Head of caudate nucleus (tissue), 42 donors: ENCODE data around the gene GIGYF2.
A peak's percentile ranks its signal among the peaks of the same experiment; 100 is the strongest.

ENCODE experiments used
- DNase-seq, 42 donors: peaks; one replicate each; pipeline versions ENCODE4 v3.0.0 to v3.0.0-alpha.2; 2020 to 2021; ENCODE audit warnings: mixed read lengths in 7 of 42
- intact Hi-C: fragments of 100-400 bp; cut with DNase I; formaldehyde crosslinking; loops from one replicate; pipeline ENCODE4 v1.15.0; 2022

Gene GIGYF2

GRCh38 chr2:232794981-232795380 is 97.8 kb downstream of the GIGYF2 start:
- intact Hi-C loops = no loop called here
- DNase-seq = no peak

DNA sequence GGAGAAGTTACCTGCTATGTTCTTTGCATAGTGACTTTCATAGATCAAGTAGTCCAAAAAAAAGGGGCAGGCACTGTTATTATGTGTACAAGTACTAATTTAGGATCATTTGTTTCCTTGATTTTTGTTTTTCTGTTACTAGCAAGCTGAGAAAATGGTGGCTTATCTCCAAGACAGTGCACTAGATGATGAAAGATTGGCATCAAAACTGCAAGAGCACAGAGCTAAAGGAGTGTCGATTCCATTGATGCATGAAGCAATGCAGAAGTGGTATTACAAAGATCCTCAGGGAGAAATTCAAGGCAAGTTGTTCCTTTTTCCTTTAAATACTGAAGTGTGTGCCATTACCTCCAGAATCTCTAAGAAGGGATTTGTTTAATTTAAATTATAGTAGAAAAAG is 98.8 kb downstream of the GIGYF2 start:
- intact Hi-C loops = no loop called here
- DNase-seq = no peak

DNA sequence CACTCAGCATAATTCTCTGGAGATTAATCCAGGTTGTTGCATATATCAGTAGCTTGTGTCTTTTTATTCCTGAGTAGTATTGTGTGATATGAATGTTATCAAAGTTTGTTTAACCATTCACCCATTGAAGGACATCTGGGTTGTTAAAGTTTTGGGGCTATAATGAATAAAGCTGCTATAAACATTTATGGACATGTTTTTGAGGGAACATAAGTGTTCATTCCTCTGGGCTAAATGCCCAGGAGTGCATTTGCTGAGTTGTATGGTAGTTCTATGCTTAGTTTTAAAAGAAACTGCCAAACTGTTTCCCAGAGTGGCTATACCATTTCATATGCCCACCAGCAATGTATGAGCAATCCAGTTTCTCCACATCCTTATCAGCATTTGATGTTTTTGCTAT is 101.1 kb downstream of the GIGYF2 start:
- DNase-seq = no peak
- intact Hi-C loops = no loop called here

- intact Hi-C loops = no loop called here
- no peak for DNase-seq
Observed at GRCh38 chr2:232800166-232800565, 103.0 kb downstream of the GIGYF2 start.

DNA sequence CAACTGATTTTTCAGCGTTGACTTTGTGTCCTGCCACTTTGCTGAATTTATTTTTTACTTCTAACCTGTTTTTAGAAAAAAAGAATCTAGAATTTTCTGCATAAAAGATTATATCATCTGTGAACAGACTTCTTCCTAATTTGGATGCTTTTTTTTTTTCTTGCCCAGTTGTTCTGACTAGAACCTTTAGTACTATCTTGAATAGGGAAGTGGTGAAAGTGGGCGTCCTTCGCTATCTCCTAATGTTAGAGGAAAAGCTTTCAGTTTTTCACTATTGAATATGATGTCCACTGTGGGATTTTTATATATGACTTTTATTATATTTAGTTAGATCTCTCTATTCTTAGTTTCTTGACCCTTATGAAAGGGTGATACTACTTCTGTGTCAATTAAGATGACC is 105.0 kb downstream of the GIGYF2 start:
- intact Hi-C loops = no loop called here
- DNase-seq = no peak

DNA sequence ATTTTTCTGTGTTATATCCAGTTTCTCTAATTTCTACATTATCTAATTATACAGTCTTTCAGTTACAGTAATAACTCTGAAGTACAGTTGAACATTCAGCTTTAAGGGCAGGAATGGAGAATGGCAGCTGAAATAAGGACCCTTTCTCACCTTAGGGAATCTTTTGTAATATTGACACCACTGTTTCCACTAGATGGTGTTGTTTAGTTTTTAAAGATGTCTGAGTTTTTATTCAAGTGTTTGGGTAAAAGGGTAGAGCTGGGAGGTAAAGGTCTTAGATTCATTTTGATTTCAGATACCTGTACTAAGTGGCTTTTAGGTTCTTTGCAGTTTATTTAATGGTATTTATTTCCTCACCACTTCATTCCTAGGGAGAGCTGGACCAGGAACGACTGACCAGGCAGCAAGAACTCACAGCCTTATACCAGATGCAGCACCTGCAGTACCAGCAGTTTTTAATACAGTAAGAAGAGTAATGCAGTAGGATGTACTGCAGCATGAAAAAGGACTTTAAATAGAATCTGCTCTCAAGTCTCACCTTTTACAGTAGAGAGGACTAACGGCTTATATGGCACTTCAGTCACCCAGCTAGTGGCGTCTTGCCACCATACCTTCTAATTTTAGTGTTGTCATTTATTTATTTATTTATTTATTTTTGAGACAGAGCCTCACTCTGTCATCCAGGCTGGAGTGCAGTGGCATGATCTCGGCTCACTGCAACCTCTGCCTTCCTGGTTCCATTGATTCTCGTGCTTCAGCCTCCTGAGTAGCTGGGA is 112.4 kb downstream of the GIGYF2 start:
- DNase-seq = no peak
- intact Hi-C loops = no loop called here

- intact Hi-C loops = no loop called here
- no peak for DNase-seq
Observed at GRCh38 chr2:232810444-232810843, 113.3 kb downstream of the GIGYF2 start.

GRCh38 chr2:232815569-232815968 is 118.4 kb downstream of the GIGYF2 start:
- DNase-seq = no peak
- intact Hi-C loops = no loop called here

DNA sequence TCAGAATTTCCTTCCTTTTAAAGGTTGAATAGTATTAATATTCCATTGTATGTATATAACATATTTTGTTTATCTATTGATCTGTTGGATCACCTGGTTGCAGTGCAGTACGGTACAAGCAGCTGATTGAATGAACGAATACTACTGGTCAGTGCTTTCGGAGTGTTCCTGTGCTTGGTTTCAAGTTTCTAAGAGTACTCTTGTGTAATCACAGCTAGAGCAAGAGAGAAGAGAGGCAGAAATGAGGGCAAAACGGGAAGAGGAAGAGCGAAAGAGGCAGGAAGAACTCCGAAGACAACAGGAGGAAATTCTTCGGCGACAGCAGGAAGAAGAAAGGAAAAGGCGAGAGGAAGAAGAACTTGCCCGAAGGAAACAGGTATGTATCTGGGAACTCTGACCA is 119.5 kb downstream of the GIGYF2 start:
- no peak for DNase-seq
- intact Hi-C loops = no loop called here

DNA sequence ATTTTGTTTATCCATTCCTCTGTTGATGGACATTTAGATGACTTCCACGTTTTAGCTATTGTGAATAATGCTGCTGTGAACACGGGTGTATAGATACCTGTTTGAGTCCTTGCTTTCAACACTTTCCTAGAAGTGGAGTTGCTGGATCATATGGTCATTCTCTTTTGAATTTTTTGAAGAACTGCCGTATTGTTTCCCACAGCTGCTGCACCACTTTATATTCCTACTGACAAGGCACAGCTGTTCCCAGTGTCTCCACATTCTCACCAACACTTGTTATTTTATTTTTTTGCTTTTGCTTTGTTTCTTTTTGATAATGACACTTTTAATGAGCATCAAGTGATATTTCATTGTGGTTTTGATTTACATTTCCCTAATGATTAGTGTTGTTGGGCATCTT is 120.6 kb downstream of the GIGYF2 start:
- intact Hi-C loops = no loop called here
- no peak for DNase-seq

- intact Hi-C loops = no loop called here
- DNase-seq = no peak
Observed at GRCh38 chr2:232829988-232830387, 132.9 kb downstream of the GIGYF2 start.

DNA sequence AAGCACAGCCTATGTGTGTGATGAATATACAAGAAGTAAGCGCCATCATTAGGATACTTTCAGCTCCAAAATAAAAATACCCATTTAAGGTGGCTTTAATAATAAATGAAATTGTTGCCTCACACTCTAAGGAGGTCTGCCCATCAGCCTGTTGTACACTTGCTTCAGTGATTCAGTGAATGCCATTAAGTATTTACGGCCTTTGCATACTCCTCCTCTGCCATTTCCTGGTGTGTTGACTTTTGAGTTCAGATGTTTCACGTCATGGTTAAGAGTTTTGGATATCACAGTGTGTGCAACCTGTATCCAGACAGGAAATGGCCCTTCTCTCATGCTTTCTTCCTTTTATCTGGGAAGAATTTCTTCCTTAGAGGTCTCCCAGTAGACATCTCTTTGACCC is 134.4 kb downstream of the GIGYF2 start:
- intact Hi-C loops = no loop called here
- no peak for DNase-seq

DNA sequence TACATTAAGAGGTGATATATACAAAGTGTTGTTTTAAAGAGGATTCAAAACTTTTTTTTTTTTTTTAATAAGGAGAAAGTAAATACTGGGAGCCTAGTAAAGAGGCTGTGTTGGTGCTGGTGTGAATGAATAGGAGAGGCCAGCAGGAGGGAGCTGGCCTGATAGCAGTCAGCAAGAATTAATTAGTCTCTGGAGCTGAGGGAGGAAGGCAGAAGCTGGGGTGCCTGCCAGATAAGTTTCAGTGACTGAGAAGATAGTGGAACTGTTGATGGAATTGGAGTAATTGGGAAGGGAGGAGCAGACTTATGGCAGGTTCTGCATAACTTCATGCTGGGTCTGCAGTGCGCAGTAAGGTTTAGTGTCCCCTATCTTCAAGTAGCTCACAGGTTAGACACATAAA is 136.7 kb downstream of the GIGYF2 start:
- intact Hi-C loops = no loop called here
- peak in 1 of 42 donors; percentile 23 for DNase-seq

DNA sequence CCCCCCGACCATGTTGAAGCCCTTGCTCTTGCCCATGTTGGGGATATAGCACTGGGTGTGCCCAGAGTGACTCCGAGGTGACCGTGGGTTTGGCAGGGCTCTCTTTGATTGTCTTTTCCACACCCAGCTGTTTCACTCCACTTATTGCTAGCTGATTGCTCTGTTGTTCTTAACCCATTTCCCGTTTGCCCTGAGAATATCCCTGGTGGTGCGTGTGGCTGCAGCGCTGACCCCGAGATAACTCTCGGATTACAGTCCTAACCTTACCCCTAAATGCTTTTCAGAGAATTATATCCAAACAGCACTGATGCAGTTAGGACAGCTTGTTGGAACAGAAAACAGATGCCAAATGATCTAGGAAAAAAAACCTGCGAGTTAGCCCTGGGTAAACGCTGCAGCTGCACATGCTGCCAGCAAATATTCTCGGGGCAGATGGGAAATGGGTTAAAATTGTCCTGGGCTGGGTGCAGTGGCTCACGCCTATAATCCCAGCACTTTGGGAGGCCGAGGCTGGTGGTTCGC is 138.6 kb downstream of the GIGYF2 start:
- intact Hi-C loops = no loop called here
- no peak for DNase-seq

- no peak for DNase-seq
- intact Hi-C loops = no loop called here
Observed at GRCh38 chr2:232836934-232837333, 139.8 kb downstream of the GIGYF2 start.

DNA sequence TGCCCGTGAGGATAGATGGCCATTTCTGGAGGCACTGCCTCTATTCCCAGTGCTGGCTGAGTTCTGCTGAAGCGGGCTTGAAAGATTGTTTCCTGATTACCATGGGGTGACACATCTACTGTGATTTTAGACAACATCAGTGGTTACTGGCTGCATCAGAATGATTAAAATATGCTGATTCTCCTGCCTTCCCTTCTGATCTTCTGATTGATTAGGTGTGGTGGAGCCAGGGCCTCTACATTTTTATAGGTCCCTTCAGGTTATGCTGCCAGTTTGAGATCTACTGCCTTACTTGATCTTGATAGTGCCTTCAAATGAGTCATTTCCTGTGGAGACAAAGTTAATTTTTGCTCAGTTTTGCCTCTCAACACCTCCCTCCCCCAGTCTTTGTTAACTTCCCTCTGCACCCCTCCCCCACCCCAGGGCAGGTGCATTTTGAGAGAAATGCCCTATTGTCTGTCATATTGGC is 141.3 kb downstream of the GIGYF2 start:
- intact Hi-C loops = no loop called here
- DNase-seq = no peak

DNA sequence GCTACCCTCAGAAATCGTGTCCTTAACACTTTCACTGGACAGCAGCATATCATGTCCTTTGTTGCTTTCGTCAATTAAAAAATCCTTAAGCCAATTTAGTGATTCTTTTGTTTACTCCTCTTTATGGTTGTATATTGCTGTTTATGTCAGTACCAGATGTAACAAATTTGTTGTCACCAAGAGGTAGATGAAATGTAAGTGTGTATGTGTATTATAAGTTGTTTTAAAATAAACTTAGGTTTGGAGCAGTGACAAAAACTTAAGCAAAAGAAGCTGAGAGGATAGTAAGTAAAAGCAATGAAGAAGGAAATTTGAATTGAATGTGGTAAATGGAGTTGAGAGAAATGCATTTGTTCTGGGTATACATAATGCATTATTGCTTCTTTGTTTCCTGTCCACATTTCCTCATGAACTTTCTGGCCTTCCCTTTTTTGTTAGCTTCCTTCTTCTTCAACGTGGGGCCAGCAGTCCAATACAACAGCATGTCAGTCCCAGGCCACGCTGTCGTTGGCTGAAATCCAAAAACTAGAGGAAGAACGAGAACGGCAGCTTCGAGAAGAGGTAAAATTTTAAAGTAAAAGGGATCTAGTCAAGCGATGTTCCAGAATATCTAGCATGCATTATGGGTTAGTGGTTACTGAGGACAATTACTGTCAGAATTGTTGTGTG is 142.4 kb downstream of the GIGYF2 start:
- intact Hi-C loops = no loop called here
- DNase-seq = peak in 33 of 42 donors; percentile 11 to 75 (median 40)

DNA sequence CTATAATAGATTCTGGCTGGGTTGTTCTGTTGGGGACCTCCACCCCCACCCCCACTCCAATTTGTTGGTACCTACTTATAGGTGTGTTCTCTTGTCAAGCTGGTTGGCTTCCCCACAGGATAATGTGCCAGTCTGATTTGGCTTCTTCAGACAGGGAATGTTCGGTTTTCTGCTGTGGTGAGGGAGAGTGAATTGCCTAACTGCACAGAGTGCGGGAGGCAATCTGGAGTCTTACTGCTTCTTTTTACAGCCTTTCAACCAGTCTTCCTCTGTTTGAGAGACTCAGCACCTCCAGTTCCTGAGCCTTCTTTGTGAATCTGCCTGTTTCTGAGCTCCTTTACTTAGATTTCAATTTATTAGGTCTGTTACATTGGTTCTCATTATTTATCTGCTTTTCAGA is 145.6 kb downstream of the GIGYF2 start:
- peak in 19 of 42 donors; percentile 13 to 66 (median 31) for DNase-seq
- intact Hi-C loops = no loop called here

DNA sequence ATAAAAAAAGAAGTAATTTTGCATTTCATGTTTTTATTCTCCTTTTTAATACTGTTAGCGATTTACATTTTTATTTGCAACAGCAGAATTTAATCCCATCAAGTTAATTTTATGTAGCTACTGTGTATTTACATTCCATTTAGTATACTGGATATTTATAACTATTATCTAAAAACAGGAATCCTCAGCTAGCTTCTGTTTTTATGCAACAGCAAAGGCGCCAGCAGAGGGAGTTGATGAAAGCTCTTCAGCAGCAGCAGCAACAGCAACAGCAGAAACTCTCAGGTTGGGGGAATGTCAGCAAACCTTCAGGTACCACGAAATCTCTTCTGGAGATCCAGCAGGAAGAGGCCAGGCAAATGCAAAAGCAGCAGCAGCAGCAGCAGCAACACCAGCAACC is 146.7 kb downstream of the GIGYF2 start:
- intact Hi-C loops = no loop called here
- peak in 38 of 42 donors; percentile 12 to 79 (median 54) for DNase-seq

DNA sequence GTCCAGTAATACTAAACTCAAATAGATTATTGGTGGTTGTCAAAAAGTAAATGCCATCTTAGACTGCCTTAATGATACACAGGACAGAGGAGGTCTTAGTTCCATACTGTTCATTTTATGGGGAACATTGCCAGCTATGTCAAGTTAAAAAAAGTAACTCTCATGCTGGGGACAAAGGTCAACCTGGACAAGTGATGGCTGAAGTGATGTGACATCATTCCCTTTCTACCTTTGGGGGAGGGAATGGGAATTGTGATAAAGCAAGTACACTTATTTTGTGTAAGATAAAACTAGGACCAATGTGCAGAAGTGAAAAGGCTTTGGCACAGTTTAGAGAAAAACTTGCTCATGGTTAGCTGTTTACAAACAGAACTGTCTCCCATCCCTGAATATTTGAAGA is 148.9 kb downstream of the GIGYF2 start:
- no peak for DNase-seq
- intact Hi-C loops = no loop called here

GRCh38 chr2:232850039-232850438 is 152.9 kb downstream of the GIGYF2 start:
- intact Hi-C loops = loop anchor here (10.0 kb wide), 1 partner anchor 205 kb away; no protein-coding TSS in a partner anchor

More at GRCh38 chr2:232850039-232850438, 152.9 kb downstream of the GIGYF2 start:
- no peak for DNase-seq
